B cell (primary cell): ENCODE results near the gene PEX6.

Experiments
- CTCF ChIP-seq: fragments of 200-600 bp; IDR thresholded peaks from one replicate; pipeline ENCODE4 v1.8.0; 2022; ENCODE audit warnings: antibody characterized with exemption, mild to moderate bottlenecking
- EZH2 ChIP-seq: IDR thresholded peaks from 2 replicates; pipeline ENCODE4 v1.6.1; 2012; ENCODE audit warnings: borderline replicate concordance, low read depth, mild to moderate bottlenecking, moderate library complexity, low read length; ENCODE audit not compliant: insufficient read depth, poor library complexity, severe bottlenecking

- TF ChIP-seq CTCF: no peak
- no peak for TF ChIP-seq EZH2
These were observed 15.0 kb downstream of the PEX6 start for GRCh38 chr6:42963855-42964605.
